GM10266 (cell line): ENCODE results near the gene YIPF3.

Experiments
- DNase-seq: peaks from one replicate; pipeline ENCODE4 v3.0.0; 2012; ENCODE audit errors: extremely low spot score
- CTCF ChIP-seq: IDR thresholded peaks from 2 replicates; pipeline ENCODE4 v1.5.1; 2012; ENCODE audit warnings: mild to moderate bottlenecking, low read depth; ENCODE audit not compliant: control insufficient read depth, insufficient read depth; ENCODE audit errors: missing control alignments

Gene YIPF3

GRCh38 chr6:43476746-43477145 is 40.0 kb downstream of the YIPF3 start:
- TF ChIP-seq CTCF: no peak
- DNase-seq: no peak

- DNase-seq: no peak
- no peak for TF ChIP-seq CTCF
Measured at GRCh38 chr6:43475516-43475915, 41.2 kb downstream of the YIPF3 start.

- no peak for DNase-seq
- no peak for TF ChIP-seq CTCF
Measured at GRCh38 chr6:43472515-43472914, 44.2 kb downstream of the YIPF3 start.

- TF ChIP-seq CTCF: no peak
- no peak for DNase-seq
Measured at GRCh38 chr6:43471399-43471798, 45.3 kb downstream of the YIPF3 start.

GRCh38 chr6:43469947-43470346 is 46.8 kb downstream of the YIPF3 start:
- TF ChIP-seq CTCF: no peak
- DNase-seq: no peak

- no peak for TF ChIP-seq CTCF
- no peak for DNase-seq
Measured at GRCh38 chr6:43468748-43469681, 47.7 kb downstream of the YIPF3 start.

- no peak for TF ChIP-seq CTCF
Measured at GRCh38 chr6:43468240-43468639, 48.5 kb downstream of the YIPF3 start.

More at GRCh38 chr6:43468240-43468639, 48.5 kb downstream of the YIPF3 start:
- DNase-seq: no peak
